Muscle of back (tissue), 11 donors: ENCODE results near the gene AFDN. TPM values are rescaled to one million over a fixed set of nuclear protein-coding genes. Genes with fewer than 3 reads are reported as not detected.
A peak's percentile ranks its signal among the peaks of the same experiment; 100 is the strongest.

Source experiments
- DNase-seq, 3 donors: peaks; one replicate each; pipeline versions ENCODE4 v3.0.0 to v3.0.0-alpha.2; 2013
- polyA plus RNA-seq, 10 donors: library from polyadenylated mRNA; unstranded; fragments of 120-200 nt; gene quantifications; one replicate each; pipeline ENCODE4 v1.2.1, GENCODE V29; 2013; ENCODE audit not compliant: insufficient read length in 10 of 10

Gene AFDN
- polyA plus RNA-seq, 10 donors: 24.4 to 63.8 (median 43.0) TPM

GRCh38 chr6:167840160-167840525 lies 13.4 kb downstream of the AFDN start:
- DNase-seq: no peak

- DNase-seq: no peak
Measured at GRCh38 chr6:167840526-167841179, 13.9 kb downstream of the AFDN start.

- DNase-seq: no peak
Measured at GRCh38 chr6:167841981-167842380, 15.3 kb downstream of the AFDN start.

GRCh38 chr6:167842457-167842856 lies 15.7 kb downstream of the AFDN start:
- DNase-seq: no peak

- no peak for DNase-seq
Measured at GRCh38 chr6:167843023-167843422, 16.3 kb downstream of the AFDN start.

- no peak for DNase-seq
Measured at GRCh38 chr6:167845856-167846255, 19.1 kb downstream of the AFDN start.

GRCh38 chr6:167846997-167847606 lies 20.4 kb downstream of the AFDN start:
- DNase-seq: peak in 1 of 3 donors; percentile 64

GRCh38 chr6:167847936-167848335 lies 21.2 kb downstream of the AFDN start:
- DNase-seq: no peak

GRCh38 chr6:167848783-167849182 lies 22.1 kb downstream of the AFDN start:
- DNase-seq: no peak

GRCh38 chr6:167849846-167850459 lies 23.2 kb downstream of the AFDN start:
- DNase-seq: no peak

GRCh38 chr6:167850782-167851181 lies 24.1 kb downstream of the AFDN start:
- DNase-seq: no peak

- no peak for DNase-seq
Measured at GRCh38 chr6:167851370-167851952, 24.8 kb downstream of the AFDN start.

- peak in 1 of 3 donors; percentile 86 for DNase-seq
Measured at GRCh38 chr6:167855825-167856425, 29.2 kb downstream of the AFDN start.

- no peak for DNase-seq
Measured at GRCh38 chr6:167856474-167856873, 29.8 kb downstream of the AFDN start.

GRCh38 chr6:167856999-167857660 lies 30.4 kb downstream of the AFDN start:
- DNase-seq: no peak

GRCh38 chr6:167858086-167858591 lies 31.4 kb downstream of the AFDN start:
- DNase-seq: peak in 2 of 3 donors; percentile 20 to 45

GRCh38 chr6:167858842-167859664 lies 32.3 kb downstream of the AFDN start:
- no peak for DNase-seq

GRCh38 chr6:167860550-167861226 lies 34.0 kb downstream of the AFDN start:
- no peak for DNase-seq

- DNase-seq: no peak
Measured at GRCh38 chr6:167861424-167861823, 34.7 kb downstream of the AFDN start.

- no peak for DNase-seq
Measured at GRCh38 chr6:167863897-167864296, 37.2 kb downstream of the AFDN start.
